Kidney (tissue), 14 donors: Measurements from ENCODE around the gene PIP4K2C. TPM values are rescaled to one million over a fixed set of nuclear protein-coding genes. Genes with fewer than 3 reads are reported as not detected.

Experiments used
- DNase-seq, 5 donors: peaks; one replicate each; pipeline ENCODE4 v3.0.0-alpha.2; 2013 to 2020
- FAIRE-seq: peaks from 2 replicates; lab custom pipeline; 2012; peaks lifted over from hg19 to GRCh38; lab: Jason Lieb, UNC
- H3K27ac ChIP-seq, 2 donors: one replicate each; pipeline ENCODE4 v1.7.0; 2013; ENCODE audit warnings: low read depth in 2 of 2, low read length in 2 of 2, inconsistent platforms in 1 of 2
- H3K27me3 ChIP-seq: one replicate; pipeline ENCODE4 v1.7.1; 2013; ENCODE audit warnings: low read length, inconsistent platforms; ENCODE audit not compliant: control insufficient read depth, insufficient read depth
- H3K36me3 ChIP-seq, 3 donors: one replicate each; pipeline versions ENCODE4 v1.7.0 to v1.7.1; 2013; ENCODE audit warnings: low read length in 3 of 3, control low read depth in 1 of 3, inconsistent platforms in 1 of 3; ENCODE audit not compliant: insufficient read depth in 3 of 3, control insufficient read depth in 2 of 3
- H3K4me1 ChIP-seq, 3 donors: one replicate each; pipeline versions ENCODE4 v1.7.0 to v1.7.1; 2013; ENCODE audit warnings: low read length in 3 of 3, inconsistent platforms in 1 of 3, low read depth in 1 of 3; ENCODE audit not compliant: control insufficient read depth in 2 of 3, insufficient read depth in 2 of 3
- H3K4me3 ChIP-seq, 3 donors: one replicate each; pipeline versions ENCODE4 v1.7.0 to v1.8.1; 2013; ENCODE audit warnings: low read length in 3 of 3, control low read depth in 1 of 3, inconsistent platforms in 1 of 3
- H3K9ac ChIP-seq, 3 donors: one replicate each; pipeline versions ENCODE4 v1.7.0 to v1.7.1; 2013; ENCODE audit warnings: low read length in 3 of 3, control low read depth in 1 of 3, inconsistent platforms in 1 of 3
- H3K9me3 ChIP-seq, 3 donors: one replicate each; pipeline versions ENCODE4 v1.7.0 to v1.7.1; 2013; ENCODE audit warnings: low read length in 3 of 3, control low read depth in 1 of 3, inconsistent platforms in 1 of 3; ENCODE audit not compliant: control insufficient read depth in 2 of 3, insufficient read depth in 1 of 3
- intact Hi-C: fragments of 100-400 bp; cut with DNase I; formaldehyde crosslinking; loops from one replicate; pipeline ENCODE4 v1.11.1; 2022
- polyA plus RNA-seq: library from polyadenylated mRNA; stranded (reverse); fragments of 350-450 nt; fragmentation: Illumina TruSeq; extraction: RNeasy Lipid Tissue Mini Kit (QIAGEN cat#74804); gene quantifications from one replicate; pipeline ENCODE4 v1.2.3, GENCODE V29; 2014; ENCODE audit warnings: low read depth, low replicate concordance; ENCODE audit not compliant: insufficient read depth
- total RNA-seq: library from RNA; stranded (reverse); fragmentation: NEBNext Ultra II Directional; extraction: Animal tissue kit (Norgen Biotek cat#: 25700); gene quantifications from one replicate; pipeline ENCODE4 v1.2.1, GENCODE V29; 2021
- TF ChIP-seq, protein P1 (sequence below): IDR thresholded peaks from 3 replicates; pipeline ENCODE4 v1.5.1; 2012; ENCODE audit warnings: mild to moderate bottlenecking, moderate library complexity, borderline replicate concordance; ENCODE audit not compliant: insufficient read depth; ENCODE audit errors: extremely low read depth
- donor health status: control.
- donor health status: control.
- donor health status: control.
- donor health status: control.
- donor health status: control.
- donor health status: DM: yes; HTN: yes; CAD: no.
- donor health status: Normal renal cell carcinoma (clear cell type).

Gene PIP4K2C
- total and polyA plus RNA-seq, 2 donors from 2014 or later = 43.2 to 52.4 TPM

- Histone ChIP-seq H3K9me3 (no peaks in the 10 kb centered on the region), H3K27me3 (peaks cover 14% of the 10 kb centered on the region), H3K27ac (no peak overlapping the region), H3K9ac (no peak overlapping the region), H3K4me1 (peaks cover 0 to 14% (median 14%) of the 10 kb centered on the region in 3 donors), H3K4me3 (no peak overlapping the region), H3K36me3 (no peaks in the 10 kb centered on the region)
- TF ChIP-seq, protein P1, sequence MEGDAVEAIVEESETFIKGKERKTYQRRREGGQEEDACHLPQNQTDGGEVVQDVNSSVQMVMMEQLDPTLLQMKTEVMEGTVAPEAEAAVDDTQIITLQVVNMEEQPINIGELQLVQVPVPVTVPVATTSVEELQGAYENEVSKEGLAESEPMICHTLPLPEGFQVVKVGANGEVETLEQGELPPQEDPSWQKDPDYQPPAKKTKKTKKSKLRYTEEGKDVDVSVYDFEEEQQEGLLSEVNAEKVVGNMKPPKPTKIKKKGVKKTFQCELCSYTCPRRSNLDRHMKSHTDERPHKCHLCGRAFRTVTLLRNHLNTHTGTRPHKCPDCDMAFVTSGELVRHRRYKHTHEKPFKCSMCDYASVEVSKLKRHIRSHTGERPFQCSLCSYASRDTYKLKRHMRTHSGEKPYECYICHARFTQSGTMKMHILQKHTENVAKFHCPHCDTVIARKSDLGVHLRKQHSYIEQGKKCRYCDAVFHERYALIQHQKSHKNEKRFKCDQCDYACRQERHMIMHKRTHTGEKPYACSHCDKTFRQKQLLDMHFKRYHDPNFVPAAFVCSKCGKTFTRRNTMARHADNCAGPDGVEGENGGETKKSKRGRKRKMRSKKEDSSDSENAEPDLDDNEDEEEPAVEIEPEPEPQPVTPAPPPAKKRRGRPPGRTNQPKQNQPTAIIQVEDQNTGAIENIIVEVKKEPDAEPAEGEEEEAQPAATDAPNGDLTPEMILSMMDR = no peak
- FAIRE-seq = no peak
- intact Hi-C loops = no loop called here
- DNase-seq = no peak
Observed at GRCh38 chr12:57548013-57548315, 43.0 kb upstream of the PIP4K2C start.

DNA sequence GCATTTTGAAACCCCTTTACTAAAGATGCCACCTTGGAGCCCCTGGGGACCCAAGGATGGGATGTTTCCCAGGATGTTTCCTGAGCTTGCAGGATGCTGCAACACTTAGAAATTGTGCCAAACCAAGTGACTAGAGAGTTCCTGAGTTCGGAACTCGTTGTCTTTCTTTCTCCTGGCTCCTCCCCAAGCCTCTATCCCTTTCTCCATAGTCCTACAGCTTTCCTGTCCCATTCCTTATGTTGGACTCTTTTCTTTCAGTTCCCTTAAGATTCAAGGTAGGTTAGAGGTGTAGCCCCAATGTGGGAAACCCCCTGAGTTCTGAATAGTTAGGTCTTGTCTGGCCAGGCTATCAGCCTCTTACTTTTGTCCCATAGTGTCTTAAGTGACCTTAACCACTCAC lies 42.5 kb upstream of the PIP4K2C start:
- Histone ChIP-seq H3K27ac (no peak overlapping the region), H3K4me1 (peaks cover 0 to 14% (median 14%) of the 10 kb centered on the region in 3 donors), H3K4me3 (no peak overlapping the region), H3K27me3 (peaks cover 14% of the 10 kb centered on the region), H3K9me3 (no peaks in the 10 kb centered on the region), H3K36me3 (no peaks in the 10 kb centered on the region), H3K9ac (no peak overlapping the region)
- TF ChIP-seq, protein P1 = no peak
- FAIRE-seq = no peak
- intact Hi-C loops = no loop called here
- no peak for DNase-seq

- TF ChIP-seq, protein P1 = no peak
- Histone ChIP-seq H3K4me3 (peak overlapping the region in 1 of 3 donors; percentile 52), H3K27me3 (peaks cover 14% of the 10 kb centered on the region), H3K36me3 (no peaks in the 10 kb centered on the region), H3K9ac (peak overlapping the region in 1 of 3 donors; percentile 54), H3K9me3 (no peaks in the 10 kb centered on the region), H3K27ac (no peak overlapping the region), H3K4me1 (peaks cover 0 to 14% (median 14%) of the 10 kb centered on the region in 3 donors)
- DNase-seq (no peak), FAIRE-seq (no peak)
- intact Hi-C loops = no loop called here
Observed at GRCh38 chr12:57549203-57549908, 41.6 kb upstream of the PIP4K2C start.
